ENCODE data around the gene EP400.

The EP400 gene

DNA sequence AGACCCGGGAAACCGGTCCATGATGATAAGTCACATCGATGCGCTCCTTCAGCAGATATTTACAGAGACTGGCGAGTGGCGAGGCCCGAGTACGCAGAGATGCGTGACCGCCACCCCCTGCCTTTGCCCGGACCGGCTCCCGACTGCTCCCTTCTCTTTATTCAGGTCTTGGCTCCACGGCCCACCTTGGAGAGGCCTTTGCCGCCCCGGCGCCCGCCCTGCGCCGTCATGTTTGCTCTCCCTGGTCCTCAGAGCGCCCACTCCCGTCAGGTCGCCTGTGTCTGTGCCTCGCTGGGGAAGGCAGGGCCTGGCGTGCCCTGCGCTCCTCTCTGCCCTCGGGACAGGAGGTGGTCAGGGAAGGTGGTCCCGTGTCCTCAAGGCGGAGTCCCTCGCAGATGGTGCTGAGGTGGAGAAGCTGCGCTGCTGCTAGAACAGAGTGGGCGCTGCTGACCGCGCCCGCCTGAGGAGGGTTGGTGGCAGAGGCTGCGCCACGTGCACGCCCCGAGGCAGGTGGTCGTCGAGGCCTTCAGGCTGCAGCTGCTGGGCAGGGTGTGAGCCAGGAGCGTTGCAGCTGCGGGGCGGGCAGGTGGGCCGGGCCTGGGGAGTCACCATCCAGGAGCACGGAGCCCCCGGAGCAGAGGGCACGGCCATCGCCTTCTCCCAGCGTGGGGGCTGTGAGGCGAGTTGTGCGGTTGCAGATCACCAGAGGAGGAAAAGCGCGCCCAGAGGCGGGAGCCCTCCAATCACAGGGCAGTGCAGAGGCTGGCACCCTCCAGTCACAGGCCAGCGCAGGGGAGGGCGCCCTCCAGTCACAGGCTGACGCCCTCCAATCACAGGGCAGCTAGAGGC, 167.2 kb downstream of the EP400 start:
- TF ChIP-seq, protein P1, sequence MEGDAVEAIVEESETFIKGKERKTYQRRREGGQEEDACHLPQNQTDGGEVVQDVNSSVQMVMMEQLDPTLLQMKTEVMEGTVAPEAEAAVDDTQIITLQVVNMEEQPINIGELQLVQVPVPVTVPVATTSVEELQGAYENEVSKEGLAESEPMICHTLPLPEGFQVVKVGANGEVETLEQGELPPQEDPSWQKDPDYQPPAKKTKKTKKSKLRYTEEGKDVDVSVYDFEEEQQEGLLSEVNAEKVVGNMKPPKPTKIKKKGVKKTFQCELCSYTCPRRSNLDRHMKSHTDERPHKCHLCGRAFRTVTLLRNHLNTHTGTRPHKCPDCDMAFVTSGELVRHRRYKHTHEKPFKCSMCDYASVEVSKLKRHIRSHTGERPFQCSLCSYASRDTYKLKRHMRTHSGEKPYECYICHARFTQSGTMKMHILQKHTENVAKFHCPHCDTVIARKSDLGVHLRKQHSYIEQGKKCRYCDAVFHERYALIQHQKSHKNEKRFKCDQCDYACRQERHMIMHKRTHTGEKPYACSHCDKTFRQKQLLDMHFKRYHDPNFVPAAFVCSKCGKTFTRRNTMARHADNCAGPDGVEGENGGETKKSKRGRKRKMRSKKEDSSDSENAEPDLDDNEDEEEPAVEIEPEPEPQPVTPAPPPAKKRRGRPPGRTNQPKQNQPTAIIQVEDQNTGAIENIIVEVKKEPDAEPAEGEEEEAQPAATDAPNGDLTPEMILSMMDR (IDR thresholded peaks at IDR 0.05), result no peak
- H3K27ac ChIP-seq, result no peak overlapping the region
- DNase-seq (ENCODE audit: low spot score), result no peak
- H3K4me3 ChIP-seq, result no peak overlapping the region

DNA sequence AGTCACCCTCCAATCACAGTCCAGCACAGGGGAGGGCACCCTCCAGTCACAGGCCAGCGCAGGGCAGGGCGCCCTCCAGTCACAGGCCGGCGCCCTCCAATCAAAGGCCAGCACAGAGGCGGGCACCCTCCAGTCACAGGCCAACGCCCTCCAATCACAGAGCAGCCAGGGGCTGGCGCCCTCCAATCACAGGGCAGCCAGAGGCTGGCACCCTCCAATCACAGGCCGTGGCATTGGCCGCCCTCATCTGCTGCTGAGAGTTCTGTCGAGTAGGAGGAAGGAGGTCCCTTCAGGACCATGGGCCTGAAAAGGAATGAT, 167.8 kb downstream of the EP400 start:
- H3K27ac ChIP-seq, result no peak overlapping the region
- DNase-seq (ENCODE audit: low spot score), result no peak
- no peak overlapping the region for H3K4me3 ChIP-seq
- TF ChIP-seq, protein P1 (IDR thresholded peaks at IDR 0.05), result no peak

DNA sequence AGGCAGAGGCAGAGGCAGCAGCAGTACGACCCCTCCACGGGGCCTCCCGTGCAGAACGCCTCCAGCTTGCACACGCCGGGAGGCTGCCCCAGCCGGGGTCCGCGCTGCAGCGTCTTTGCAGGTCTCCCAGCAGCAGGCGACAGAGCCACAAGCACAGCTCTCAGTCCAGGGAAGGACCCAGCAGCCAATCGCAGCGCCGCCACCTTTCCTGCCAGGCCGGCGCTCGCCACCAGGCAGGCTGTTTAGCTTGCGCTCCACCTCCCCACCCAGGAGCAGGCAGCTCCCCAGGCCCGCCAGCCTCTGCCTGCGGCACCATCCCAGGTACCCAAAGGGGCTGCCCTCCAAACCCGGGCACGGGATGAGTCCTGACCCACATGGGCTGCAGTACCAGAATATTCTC, 169.1 kb downstream of the EP400 start:
- TF ChIP-seq, protein P1 (IDR thresholded peaks at IDR 0.05), result no peak
- DNase-seq (ENCODE audit: low spot score), result no peak
- Histone ChIP-seq H3K4me3 (no peak overlapping the region), H3K27ac (no peak overlapping the region)

DNA sequence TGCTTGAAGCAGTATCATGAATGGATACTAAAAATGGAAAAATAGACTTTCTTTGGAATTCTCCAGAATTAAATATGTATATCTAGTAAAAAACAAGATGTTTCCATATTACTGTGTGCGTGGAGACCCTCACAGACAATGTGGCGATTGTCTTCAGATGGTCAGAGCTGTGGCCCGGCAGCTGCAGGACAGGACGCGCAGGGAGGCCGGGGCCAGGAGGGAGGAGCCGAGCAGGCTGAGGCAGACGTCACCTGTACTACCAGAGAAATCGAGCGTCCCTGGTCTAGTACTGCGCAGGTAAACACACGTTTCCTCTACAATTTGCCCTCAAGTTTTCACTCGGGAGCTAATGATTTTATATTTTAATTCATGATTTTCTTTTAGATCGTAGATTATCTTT, 171.5 kb downstream of the EP400 start:
- TF ChIP-seq, protein P1 (IDR thresholded peaks at IDR 0.05), result no peak
- Histone ChIP-seq H3K4me3 (no peak overlapping the region), H3K27ac (no peak overlapping the region)
- DNase-seq (ENCODE audit: low spot score), result no peak

DNA sequence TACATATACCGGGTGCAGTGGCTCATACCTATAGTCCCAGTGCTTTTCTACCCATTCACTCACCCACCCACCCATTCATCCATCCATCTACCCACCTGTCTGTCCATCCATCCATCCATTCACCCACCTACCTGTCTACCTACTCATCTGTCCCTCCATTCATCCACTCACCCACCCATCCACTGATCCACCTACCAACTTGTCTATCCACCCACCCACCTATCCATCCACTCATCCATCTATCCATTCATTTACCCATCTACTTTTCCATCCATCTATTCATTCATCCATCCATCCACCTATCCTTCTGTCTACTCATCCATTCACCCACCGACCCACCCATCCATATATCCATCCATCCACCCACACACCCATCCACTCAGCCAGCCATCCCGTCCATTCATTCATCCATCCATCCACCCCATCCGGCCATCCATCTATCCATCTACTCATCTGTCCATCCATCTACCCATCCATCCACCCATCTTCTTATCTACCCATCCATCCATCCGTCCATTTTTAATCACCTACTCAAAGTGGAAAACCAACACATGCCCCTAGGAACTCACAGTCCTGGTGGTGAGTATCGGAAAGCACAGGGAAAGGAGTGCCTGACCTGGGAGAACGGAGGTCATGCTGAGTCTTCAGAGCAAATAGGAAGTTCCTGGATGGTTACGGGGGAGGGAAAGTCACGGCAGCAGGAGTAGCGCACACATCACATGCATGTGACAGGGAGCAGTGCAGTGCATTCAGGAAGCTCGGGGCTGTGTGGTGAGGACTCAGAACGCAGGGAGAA, 174.4 kb downstream of the EP400 start:
- DNase-seq (ENCODE audit: low spot score), result no peak
- no peak overlapping the region for H3K27ac ChIP-seq
- TF ChIP-seq, protein P1 (IDR thresholded peaks at IDR 0.05), result no peak
- no peak overlapping the region for H3K4me3 ChIP-seq

DNA sequence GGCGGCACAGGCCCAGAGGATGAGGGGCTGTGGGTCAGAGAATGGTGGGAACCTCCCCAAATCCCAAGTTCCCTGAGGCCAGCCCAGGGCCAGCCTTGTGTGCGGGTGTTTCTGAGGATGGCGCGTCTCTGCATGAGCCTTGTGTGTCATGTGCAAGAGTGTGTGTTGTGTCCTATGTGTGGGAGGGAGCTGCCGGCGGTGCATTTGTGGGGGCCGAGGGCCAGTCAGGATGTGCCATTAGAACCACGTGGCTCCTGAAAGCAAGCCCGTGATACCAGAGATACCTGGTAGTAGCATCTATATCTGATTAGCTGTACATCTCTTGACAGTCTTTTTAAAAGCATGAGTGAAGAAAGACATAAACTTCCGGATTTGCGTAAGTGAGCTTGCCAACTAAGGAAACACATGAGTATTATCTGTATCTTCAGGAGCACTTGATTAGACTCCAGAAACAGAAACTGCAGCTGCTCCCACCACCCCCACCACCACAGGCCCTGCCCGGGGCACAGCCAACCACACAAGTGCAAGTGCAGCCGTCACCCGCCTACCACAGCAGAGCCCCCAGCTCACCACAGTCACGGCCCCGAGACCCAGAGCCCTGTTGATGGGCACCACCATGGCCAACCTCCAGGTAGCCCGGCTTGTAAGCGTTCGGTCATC, 175.2 kb downstream of the EP400 start:
- DNase-seq (ENCODE audit: low spot score), result no peak
- H3K27ac ChIP-seq, result no peak overlapping the region
- H3K4me3 ChIP-seq, result no peak overlapping the region

More for the DNA sequence above, 175.2 kb downstream of the EP400 start:
- TF ChIP-seq, protein P1 (IDR thresholded peaks at IDR 0.05), result no peak
